NCI-H345 treated with DMSO at 0.1 percent for 48 hours (cell line): ENCODE measurements around the gene ZNF808.
"Not testable (repeated sequence)": the region's sequence is repeated elsewhere in the genome, so short reads cannot be mapped to it uniquely, and the experiment has no call there.

Experiments used
- DNase-seq: peaks from one replicate; lab custom pipeline; 2025; ENCODE audit not compliant: unreplicated experiment; lab: John Stamatoyannopoulos, UW

The ZNF808 gene

DNA sequence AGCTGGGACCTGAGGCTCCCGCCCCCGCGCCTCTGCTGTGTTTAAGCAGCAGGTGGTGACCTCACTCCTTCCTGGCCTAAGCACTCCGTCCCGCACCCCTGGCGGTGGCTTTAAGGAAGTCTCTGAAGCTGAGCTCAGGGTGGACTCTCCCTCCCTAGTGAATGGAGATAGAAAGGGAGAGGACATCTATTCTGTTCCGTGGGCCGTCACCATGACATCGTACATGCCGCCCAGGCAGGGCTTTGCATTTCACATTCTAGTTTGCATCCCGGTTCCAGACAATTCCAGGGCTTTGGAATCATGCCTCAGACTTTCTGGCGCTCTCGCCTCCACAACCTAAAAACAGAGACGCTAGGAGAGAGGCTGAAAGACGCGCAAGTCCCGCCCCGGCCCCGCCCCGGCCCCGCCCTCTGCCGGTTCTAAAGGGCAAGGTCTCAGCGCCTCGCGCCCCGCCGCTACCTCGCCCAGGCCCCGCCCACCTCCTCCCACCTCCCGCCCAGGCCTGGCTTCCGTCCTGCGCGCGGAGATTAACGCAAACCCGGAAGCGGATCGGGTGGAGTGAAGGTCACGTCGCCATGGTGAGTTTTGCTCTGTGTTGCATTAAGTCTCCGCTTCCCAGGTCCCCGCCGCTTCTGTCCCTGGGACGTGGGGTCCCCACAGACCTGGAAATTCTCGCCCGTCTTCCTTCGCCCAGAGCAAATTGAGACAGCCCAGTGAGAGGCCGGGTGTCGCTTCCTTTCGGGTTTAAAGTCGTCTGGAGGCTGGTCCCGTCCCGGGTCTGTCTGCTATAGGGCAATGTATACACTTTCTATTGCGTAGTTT lies at the start of gene ZNF808:
TSS of gene ZNF808 (plus strand) at position 535 of the 822 bp plus-strand sequence. CDS start 15,617 bp downstream, outside the sequence.
- DNase-seq, result peak; percentile 67

DNA sequence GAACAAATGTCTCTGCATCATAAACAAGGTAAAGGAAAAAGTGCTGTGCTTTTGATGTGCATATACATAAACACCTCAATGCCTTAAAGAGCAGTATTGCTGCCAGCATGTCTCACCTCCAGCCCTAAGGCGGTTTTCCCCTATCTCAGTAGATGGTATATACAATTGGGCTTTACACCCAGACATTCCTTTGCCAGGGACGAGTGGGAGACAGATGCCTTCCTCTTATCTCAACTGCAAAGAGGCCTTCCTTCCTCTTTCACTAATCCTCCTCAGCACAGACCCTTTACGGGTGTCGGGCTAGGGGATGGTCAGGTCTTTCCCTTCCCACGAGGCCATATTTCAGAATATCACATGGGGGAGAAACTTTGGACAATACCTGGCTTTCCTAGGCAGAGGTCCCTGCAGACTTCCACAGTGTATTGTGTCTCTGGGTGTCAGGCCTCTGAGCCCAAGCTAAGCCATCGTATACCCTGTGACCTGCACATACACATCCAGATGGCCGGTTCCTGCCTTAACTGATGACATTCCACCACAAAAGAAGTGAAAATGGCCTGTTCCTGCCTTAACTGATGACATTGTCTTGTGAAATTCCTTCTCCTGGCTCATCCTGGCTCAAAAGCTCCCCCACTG lies 43.2 kb upstream of the ZNF808 start:
- not testable (repeated sequence) for DNase-seq

DNA sequence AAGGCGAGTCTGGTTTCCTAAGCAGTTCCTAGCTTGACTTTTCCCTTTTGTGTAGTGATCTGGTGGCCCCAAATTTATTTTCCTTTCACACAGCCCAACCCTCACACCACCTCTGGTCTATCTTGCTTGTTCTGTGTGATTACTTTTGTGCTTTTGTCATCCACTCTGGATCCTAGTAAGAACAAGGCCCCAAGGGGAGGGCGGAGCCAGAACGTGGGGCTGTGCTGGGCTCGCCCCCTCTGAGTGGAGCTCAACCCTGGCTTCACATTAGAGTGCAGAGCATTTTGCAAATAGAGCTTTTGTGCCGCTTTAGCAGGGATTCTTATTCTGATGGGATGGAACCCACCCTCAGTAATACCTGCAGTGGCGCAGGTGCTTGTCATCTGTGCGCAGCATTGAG lies 42.4 kb upstream of the ZNF808 start:
- not testable (repeated sequence) for DNase-seq

DNA sequence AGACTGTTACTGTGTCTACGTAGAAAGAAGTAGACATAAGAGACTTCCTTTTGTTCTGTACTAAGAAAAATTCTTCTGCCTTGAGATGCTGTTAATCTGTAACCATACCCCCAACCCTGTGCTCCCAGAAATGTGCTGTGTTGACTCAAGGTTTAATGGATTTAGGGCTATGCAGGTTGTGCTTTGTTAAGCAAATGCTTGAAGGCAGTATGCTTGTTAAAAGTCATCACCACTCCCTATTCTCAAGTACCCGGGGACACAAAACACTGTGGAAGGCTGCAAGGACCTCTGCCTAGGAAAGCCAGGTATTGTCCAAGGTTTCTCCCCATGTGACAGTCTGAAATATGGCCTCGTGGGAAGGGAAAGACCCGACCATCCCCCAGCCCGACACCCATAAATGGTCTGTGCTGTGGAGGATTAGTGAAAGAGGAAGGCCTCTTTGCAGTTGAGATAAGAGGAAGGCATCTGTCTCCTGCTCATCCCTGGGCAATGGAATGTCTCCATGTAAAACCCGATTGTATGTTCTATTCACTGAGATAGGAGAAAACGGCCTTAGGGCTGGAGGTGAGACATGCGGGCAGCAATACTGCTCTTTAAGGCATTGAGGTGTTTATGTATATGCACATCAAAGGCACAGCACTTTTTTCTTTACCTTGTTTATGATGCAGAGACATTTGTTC lies 41.8 kb upstream of the ZNF808 start:
- DNase-seq, result not testable (repeated sequence)

DNA sequence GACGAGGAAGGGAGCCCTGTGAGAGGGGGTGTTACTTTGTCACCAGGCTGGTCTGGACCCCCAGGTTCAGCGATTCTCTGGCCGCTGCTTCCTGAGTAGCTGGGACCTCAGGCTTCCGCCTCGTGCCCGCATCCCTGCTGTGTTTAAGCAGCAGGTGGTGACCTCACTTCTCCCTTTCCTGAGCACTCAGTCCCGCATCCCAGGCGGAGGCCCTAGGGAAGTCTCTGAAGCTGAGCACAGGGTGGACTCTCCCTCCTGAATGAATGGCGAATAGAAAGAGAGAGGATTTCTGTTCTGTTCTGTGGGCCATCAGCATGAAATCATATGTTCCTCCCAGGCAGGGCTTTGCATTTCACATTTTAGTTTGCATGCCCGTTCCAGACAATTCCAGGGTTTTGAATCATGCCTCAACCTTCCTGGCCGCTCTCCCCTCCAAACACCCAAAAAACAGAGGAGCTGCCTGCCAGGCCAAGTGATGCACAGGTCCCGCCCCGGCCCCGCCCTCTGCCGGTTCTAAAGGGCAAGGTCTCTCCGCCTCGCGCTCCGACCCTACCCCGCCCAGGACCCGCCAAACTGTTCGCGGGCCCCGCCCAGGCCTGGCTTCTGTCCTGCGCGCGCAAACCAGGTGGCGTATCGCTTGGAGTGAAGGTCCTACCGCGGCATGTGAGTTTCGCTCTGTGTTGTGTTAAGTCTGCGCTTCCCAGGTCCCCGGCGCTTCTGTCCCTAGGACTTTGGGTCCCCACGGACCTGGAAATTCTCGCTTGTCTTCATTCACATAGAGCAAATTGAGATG lies 35.1 kb upstream of the ZNF808 start:
- DNase-seq, result no peak

DNA sequence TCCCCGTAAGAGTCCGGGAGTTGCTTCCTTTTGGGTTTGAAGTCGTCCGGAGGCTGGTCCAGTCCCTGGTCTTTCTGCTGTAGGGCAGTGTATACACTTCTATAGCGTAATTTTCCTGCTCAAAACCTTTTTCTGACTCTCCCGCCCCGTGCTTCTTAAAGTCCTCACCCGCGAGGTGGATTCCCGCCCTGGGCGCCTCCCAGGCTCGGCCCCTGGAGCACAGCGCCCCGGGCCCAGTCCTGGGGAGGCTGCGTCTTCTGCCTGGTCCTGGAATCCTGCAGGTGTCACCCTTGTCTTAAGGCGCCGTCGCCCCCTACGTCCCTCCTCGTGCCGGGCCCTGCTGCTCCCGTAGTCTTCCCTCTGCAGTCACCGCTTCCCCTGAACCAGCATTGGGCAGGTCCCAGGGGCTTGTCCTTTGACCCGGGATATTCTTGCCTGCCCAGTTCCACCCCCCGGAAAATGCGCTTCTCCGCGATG lies 34.4 kb upstream of the ZNF808 start:
- no peak for DNase-seq

DNA sequence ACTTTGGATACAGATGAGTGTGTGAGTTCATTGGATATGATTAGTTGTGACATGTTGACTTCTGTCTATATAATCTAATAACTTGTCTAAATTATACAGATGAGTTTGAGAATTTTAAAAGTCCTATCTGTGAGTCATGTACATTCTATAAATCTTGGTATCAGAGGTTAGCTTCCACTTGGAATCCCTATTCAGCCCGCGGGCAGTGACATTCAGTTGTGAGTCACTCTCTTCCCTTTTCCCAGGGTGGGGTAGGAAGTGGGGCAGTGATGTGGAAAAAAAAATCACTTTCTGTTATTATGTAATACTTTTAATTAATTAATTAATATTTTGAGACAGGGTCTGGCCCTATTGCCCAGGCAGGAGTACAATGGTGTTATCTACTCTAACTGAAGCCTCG lies 33.0 kb upstream of the ZNF808 start:
- DNase-seq, result no peak

DNA sequence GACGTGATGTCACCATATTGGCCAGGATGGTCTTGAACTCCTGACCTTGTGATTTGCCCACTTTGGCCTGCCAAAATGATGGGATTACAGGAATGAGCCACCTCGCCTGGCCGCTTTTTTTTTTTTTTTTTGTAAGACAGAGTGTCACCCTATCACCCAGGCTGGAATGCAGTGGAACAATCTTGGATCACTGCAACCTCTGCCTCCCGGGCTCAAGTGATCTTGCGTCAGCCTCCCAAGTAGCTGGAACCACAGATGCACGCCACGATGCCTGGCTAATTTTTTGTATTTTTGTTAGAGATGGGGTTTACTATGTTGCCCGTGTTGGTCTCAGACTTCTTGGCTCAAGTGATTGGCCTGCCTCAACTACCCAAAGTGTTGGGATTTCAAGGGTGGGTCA lies 28.9 kb upstream of the ZNF808 start:
- DNase-seq, result no peak

DNA sequence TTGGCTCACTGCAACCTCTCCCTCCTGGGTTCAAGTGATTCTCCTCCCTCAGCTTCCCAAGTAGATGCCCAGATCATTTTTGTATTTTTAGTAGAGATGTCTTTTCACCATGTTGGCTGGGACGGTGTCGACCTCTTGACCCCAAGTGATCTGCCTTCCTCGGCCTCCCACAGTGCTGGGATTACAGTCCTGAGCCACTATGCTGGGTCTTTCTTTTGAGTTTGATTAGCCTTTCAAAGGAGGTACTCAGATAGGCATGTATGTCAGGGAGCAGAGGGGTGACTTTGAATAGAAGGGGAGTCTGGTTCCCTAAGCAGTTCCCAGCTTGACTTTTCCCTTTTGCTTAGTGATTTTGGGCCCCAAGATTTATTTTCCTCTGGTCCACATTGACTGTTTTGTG lies 27.0 kb upstream of the ZNF808 start:
- DNase-seq, result not testable (repeated sequence)

DNA sequence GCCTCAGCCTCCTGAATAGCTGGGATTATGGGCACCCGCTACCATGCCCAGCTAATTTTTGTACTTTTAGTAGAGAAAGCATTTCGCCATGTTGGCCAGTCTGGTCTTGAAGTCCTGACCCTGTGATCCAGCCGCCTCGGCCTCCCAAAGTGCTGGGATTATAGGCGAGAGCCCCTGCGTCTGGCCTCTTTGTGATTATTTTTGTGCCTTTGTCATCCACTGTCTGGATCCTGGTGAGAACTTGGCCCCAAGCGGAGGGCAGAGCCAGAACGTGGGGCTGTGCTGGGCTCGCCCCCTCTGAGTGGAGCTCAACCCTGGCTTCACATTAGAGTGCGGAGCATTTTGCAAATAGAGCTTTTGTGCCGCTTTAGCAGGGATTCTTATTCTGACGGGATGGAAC lies 26.5 kb upstream of the ZNF808 start:
- not testable (repeated sequence) for DNase-seq

DNA sequence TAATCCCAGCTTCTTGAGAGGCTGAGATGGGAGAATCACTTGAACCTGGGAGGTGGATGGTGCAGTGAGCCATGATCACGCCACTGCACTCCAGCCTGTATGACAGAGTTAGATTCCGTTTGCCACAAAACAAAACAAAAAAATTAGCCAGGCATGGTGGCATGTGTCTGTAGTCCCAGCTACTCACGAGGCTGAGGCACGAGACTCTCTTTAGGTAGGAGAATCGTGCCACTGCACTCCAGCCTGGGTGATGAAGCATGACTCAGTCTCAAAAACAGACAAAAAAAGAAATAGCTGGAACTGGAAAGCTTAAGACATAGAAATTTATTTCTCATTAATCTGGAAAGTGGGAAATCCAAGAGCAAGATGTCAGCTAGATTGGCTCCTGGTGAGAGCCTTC lies 20.2 kb upstream of the ZNF808 start:
- no peak for DNase-seq

DNA sequence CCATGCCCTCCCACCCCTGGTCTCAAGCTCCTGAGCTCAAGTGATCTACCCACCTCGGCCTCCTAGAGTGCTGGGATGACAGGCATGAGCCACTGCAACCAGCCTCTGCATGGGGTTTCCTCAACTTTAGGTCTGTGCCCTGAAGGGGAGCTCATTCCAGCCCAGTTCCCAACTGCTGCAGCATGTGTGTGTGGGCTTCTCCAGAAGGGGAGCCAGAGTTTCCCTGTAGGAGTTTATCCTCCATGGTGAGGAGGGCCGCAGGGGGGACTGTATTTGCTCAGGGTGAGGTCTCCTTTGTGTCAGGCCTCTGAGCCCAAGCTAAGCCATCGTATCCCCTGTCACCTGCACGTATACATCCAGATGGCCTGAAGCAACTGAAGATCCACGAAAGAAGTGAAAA lies 11.3 kb upstream of the ZNF808 start:
- no peak for DNase-seq

DNA sequence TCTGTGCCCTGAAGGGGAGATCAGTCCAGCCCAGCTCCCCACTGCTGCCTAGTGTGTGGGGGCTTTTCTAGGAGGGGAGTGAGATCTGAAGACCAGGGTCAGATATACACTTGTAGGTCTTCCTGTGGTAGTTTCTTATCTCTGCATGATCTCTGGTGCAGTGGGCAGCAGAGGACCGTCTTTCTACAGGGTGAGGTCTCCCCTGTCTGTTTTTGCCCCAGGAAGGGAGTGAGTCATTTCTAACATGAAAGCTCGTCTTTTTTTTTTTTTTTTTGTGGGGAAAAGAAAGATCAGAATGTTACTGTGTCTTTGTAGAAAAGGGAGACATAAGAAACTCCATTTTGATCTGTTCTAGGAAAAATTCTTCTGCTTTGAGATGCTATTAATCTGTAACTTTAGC lies 8.8 kb upstream of the ZNF808 start:
- no peak for DNase-seq

DNA sequence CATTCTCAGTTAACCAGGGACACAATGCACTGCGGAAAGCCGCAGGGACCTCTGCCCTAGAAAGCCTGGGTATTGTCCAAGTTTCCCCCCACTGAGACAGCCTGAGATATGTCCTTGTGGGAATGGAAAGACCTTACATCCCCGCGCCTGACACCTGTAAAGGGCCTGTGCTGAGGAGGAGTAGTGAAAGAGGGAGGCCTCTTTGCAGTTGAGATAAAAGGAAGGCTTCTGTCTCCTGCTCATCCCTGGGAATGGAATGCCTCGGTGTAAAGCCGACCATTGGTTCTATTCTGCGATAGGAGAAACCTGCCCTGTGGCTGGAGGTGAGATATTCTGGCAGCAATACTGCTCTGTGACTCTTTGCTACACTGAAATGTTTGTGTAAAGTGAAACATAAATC lies 8.3 kb upstream of the ZNF808 start:
- not testable (repeated sequence) for DNase-seq

DNA sequence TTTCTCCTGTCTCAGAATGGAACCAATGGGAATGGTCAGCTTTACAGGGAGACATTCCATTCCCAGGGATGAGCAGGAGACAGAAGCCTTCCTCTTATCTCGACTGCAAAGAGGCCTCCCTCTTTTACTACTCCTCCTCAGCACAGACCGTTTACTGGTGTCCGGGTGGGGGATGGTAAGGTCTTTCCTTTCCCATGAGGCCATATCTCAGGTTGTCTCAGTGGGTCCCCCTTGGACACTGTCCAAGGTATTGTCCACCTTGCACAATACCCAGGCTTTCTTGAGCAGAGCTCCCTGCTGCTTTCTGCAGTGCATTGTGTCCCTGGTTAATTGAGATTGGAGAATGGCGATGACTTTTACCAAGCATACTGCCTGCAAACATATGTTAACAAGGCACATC lies 7.5 kb upstream of the ZNF808 start:
- DNase-seq, result no peak

DNA sequence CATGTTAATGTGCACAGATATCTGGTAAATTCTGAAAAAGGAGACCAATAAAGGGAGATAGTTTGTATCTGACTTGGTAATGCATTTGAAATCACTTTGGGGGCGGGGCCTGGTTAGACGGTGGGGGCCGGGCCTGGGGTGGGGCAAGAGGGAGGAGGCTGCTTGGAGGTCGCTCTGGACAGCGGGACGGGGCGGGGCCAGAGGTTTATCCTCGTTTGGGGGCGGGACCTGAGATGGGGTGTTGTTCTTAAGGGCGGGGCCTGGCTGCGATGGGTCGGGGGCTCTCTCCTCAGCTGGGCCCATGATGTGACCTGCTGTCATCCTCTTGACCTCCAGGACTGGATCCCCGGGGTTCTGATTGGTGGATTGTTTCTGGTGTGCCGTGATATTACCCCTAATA lies 4.9 kb upstream of the ZNF808 start:
- no peak for DNase-seq

DNA sequence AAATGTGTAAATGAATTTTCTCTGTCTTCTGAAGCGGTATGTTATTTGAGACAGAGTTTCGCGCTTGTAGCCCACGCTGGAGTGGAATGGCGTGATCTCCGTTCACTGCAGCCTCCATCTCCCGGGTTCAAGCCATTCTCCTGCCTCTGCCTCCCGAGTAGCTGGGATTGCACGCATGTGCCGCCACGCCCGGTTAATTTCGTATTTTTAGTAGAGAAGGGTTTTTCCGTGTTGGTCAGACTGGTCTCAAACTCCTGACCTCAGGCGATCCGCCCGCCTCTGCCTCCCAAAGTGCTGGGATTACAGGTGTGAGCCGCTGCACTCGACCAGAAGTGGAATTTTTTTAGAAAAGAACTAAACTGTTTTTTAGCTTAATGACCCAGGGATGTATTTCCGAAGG lies 3.4 kb upstream of the ZNF808 start:
- DNase-seq, result no peak

DNA sequence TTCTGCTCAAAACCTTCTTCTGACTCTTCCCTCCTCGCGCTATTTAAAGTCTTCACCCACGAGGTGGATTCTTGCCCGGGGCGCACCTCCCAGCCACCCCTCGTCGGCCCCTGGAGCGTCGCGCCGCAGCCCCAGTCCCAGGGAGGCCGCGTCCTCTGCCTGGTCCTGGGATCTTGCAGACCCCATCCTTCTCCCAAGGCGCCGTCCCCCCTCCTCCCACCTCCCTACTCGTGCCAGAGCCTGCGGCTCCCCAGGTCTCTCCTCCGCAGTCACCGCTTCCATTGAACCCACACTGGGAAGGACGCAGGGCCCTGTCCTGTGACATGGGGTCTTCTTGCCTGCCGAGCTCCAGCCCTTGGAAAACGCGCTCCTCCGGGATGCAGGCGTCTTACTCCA lies 486 bp downstream of the ZNF808 start:
- no peak for DNase-seq

DNA sequence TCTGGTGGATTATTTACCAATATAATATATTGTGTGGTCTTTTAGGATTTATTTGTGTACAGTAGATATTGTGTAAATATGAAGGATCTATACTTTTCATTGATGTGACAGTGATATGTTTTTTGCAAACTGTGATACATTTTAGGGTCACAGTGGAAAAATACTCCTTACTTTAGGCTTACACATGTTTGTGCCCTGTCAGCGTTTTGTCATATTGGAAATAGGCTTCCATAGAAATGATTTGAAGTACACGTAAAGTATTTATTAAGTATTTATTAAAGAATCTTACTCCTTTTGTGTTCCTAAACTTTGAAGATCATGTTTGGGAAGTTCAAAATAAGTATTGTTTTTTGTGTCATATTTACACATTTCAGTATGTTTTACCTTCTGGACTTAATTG lies 5.0 kb downstream of the ZNF808 start:
- DNase-seq, result no peak

DNA sequence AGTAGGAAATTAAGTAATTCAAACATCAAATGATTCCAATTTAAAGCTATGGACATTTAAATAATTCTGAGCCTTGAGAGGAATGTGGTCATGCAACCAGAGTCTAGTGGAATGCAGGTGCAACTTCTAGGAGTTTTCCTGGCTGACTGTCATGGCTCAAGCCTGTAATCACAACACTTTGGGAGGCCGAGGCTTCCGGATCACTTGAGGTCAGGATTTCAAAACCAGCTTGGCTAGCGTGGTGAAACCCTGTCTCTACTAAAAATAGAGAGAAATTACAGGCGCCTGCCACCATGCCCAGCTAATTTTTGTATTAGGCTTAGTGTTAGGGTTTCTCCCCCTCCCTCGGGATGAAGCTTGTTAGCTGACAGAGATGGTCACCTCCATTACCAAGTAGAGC lies 6.4 kb downstream of the ZNF808 start:
- no peak for DNase-seq

DNA sequence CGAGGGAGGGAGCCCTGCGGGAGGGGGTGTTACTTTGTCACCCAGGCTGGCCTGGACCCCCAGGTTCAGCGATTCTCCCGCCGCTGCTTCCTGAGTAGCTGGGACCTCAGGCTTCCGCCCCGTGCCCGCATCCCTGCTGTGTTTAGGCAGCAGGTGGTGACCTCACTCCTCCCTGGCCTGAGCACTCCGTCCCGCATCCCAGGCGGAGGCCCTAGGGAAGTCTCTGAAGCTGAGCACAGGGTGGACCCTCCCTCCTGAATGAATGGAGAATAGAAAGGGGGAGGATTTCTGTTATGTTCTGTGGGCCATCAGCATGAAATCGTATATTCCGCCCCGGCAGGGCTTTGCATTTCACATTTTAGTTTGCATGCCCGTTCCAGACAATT lies 7.9 kb downstream of the ZNF808 start:
- DNase-seq, result not testable (repeated sequence)
